ENCODE results near the gene ANGPT4. TPM values are rescaled to one million over a fixed set of nuclear protein-coding genes. Genes with fewer than 3 reads are reported as not detected.

ANGPT4 gene
- total and polyA plus RNA-seq, 2 of the 8 experiments (the other 6 are each of a cell fraction or from before 2014, with no cell fraction given), result 0.07 to 0.33 TPM

DNA sequence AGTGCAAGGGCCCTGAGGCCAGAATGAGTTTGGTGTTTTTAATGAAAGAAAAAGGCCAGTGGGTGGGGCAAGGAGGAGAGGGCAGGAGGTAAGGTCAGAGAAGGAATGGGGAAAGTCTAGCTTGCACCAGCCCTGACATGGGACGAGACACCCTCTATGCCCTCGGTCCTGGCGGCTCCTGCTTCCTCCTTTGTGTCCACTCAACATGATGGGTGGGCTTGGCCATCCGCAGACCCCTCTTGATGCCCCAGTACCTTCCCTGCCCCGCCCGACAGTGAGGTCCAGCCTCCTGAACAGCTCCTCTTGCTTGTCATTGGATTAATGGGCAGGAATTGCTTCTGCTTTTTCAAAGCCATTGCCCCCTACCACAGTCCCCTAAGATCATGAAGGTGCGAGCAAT, 33.6 kb upstream of the ANGPT4 start:
- CTCF ChIA-PET (ENCODE audit: partially characterized antibody), result interaction anchor here (0.8 to 12.5 kb wide), 3 partner anchors 21 to 134 kb away, joined by 3 to 155 read pairs (median 5); no protein-coding TSS in a partner anchor
- Histone ChIP-seq H2BK120ac (replicated peaks; ENCODE audit: low read depth, low read length) (no peak overlapping the region), H2AFZ (ENCODE audit: low read length) (no peak overlapping the region), H4K5ac (ENCODE audit: insufficient read length, low read depth, low read length) (no peak overlapping the region), H3K18ac (ENCODE audit: extremely low read depth, low read length) (no peak overlapping the region), H3K4me3 (ENCODE audit: extremely low read depth in 1 of 4, insufficient read depth in 2 of 4, low read depth in 3 of 4, low read length in 4 of 4) (no peak overlapping the region), H3K23ac (ENCODE audit: insufficient read length) (no peak overlapping the region), H3K4me1 (replicated peaks in 1 of 4; ENCODE audit: control insufficient read depth in 3 of 4, insufficient read depth in 4 of 4, low read length in 3 of 4) (peaks cover 0 to 6% (median 3%) of the 10 kb centered on the region in 4 experiments; a peak in 3 of 7 replicates), H3K79me1 (ENCODE audit: low read depth, low read length) (no peaks in the 10 kb centered on the region), H3K23me2 (ENCODE audit: low read depth, low read length) (no peaks in the 10 kb centered on the region), H2BK5ac (ENCODE audit: low read depth, low read length) (no peak overlapping the region), H4K8ac (ENCODE audit: extremely low read depth, insufficient read depth, low read length) (no peak overlapping the region), H4K20me1 (replicated peaks in 1 of 2; ENCODE audit: control insufficient read depth in 1 of 2, insufficient read depth in 2 of 2, low read length in 2 of 2) (no peaks in the 10 kb centered on the region), H3K9me3 (ENCODE audit: insufficient read depth in 2 of 2, low read depth in 1 of 2, low read length in 1 of 2) (no peaks in the 10 kb centered on the region), H3K4ac (replicated peaks; ENCODE audit: insufficient read length, low read depth, low read length) (no peak overlapping the region), H2BK12ac (ENCODE audit: low read depth, low read length) (no peak overlapping the region), H3K56ac (replicated peaks; ENCODE audit: insufficient read length, low read depth, low read length) (no peak overlapping the region), H3K36me3 (ENCODE audit: control insufficient read depth in 2 of 4, insufficient read depth in 4 of 4, low read length in 3 of 4) (no peaks in the 10 kb centered on the region), H3K27ac (ENCODE audit: low read depth, low read length) (no peak overlapping the region), H3K4me2 (ENCODE audit: insufficient read depth in 1 of 2, low read depth in 2 of 2, low read length in 2 of 2) (no peak overlapping the region), H3K14ac (ENCODE audit: insufficient read length) (no peak overlapping the region), H3K27me3 (replicated peaks in 1 of 4; ENCODE audit: control insufficient read depth in 3 of 4, extremely low read depth in 1 of 4, insufficient read depth in 3 of 4, low read length in 3 of 4) (no peaks in the 10 kb centered on the region; a peak in 1 of 7 replicates), H2AK5ac (ENCODE audit: low read depth, low read length) (no peak overlapping the region), H2BK15ac (ENCODE audit: low read length) (no peak overlapping the region), H3K79me2 (ENCODE audit: control insufficient read depth in 1 of 2, insufficient read depth in 2 of 2, low read length in 2 of 2) (no peaks in the 10 kb centered on the region), H2BK20ac (ENCODE audit: low read length) (no peak overlapping the region), H4K91ac (replicated peaks; ENCODE audit: insufficient read length, low read length) (no peak overlapping the region), H3K9ac (replicated peaks in 1 of 4; ENCODE audit: extremely low read depth in 1 of 4, low read depth in 3 of 4, low read length in 3 of 4) (no peak overlapping the region)
- WGBS, 2 experiments (ENCODE audit: extremely low coverage in 1 of 2, insufficient coverage in 1 of 2, insufficient read length in 1 of 2, insufficient replicate concordance in 2 of 2, low coverage in 1 of 2, low lambda C conversion rate in 2 of 2, missing lambda C conversion rate in 1 of 2), result 92% methylated on average over 6 of the region's 7 CpGs; no CpG with 5 or more reads in 1 of the 2 experiments
- DNase-seq (ENCODE audit: low read depth in 1 of 2, low spot score in 2 of 2), result no peak
- FAIRE-seq, result no peak
- POLR2A ChIA-PET (ENCODE audit: partially characterized antibody), result no interaction called here
- TF ChIP-seq SUZ12 (IDR thresholded peaks at IDR 0.05; ENCODE audit: low read length) (no peak), SAP30 (IDR thresholded peaks at IDR 0.05; ENCODE audit: insufficient read depth, insufficient replicate concordance, low read length) (no peak), JUN (IDR thresholded peaks at IDR 0.05; ENCODE audit: low read depth, low read length) (no peak), GTF2F1 (IDR thresholded peaks at IDR 0.05; ENCODE audit: borderline replicate concordance, low read depth, low read length) (no peak), CBX5 (IDR thresholded peaks at IDR 0.05; ENCODE audit: low read depth, low read length) (no peak), POU5F1 (IDR thresholded peaks at IDR 0.05; ENCODE audit: low read depth, low read length) (no peak), PHF8 (conservative IDR thresholded peaks at IDR 0.05; ENCODE audit: low read depth, low read length) (no peak), ASH2L (IDR thresholded peaks at IDR 0.05; ENCODE audit: low read length) (no peak), RNF2 (IDR thresholded peaks at IDR 0.05; ENCODE audit: borderline replicate concordance, low read depth, low read length, missing control alignments, poor library complexity, severe bottlenecking) (no peak), KDM5A (IDR thresholded peaks at IDR 0.05; ENCODE audit: low read length) (no peak), RXRA (IDR thresholded peaks at IDR 0.05; ENCODE audit: insufficient read depth, low read depth, low read length) (no peak)
- TF ChIP-seq, protein P1, sequence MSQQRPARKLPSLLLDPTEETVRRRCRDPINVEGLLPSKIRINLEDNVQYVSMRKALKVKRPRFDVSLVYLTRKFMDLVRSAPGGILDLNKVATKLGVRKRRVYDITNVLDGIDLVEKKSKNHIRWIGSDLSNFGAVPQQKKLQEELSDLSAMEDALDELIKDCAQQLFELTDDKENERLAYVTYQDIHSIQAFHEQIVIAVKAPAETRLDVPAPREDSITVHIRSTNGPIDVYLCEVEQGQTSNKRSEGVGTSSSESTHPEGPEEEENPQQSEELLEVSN (IDR thresholded peaks at IDR 0.05), result no peak
